Neutrophil (primary cell): ENCODE data around the gene ZNF804B.

Experiments used
- H3K27ac ChIP-seq: fragments of 200-600 bp; sonication (generic); 2 replicates; pipeline ENCODE4 v1.5.1; 2016; ENCODE audit warnings: mild to moderate bottlenecking, moderate library complexity
- H3K27me3 ChIP-seq: fragments of 200-600 bp; sonication (generic); 2 replicates; pipeline ENCODE4 v1.6.0; 2016; ENCODE audit warnings: mild to moderate bottlenecking
- H3K36me3 ChIP-seq: fragments of 200-600 bp; sonication (generic); 2 replicates; pipeline ENCODE4 v1.5.1; 2017
- H3K4me1 ChIP-seq, 2 experiments: fragments of 200-600 bp in 1 of 2; sonication (generic) in 1 of 2; 1 replicate in 1 of 2; 2 replicates in 1 of 2; pipeline versions ENCODE4 v1.5.1 to v1.6.1; 2013 to 2016; ENCODE audit warnings: low read depth in 1 of 2, low read length in 1 of 2, mild to moderate bottlenecking in 1 of 2, moderate library complexity in 1 of 2; ENCODE audit not compliant: control insufficient read depth in 1 of 2, insufficient read depth in 1 of 2
- H3K4me3 ChIP-seq, 2 experiments: fragments of 200-600 bp in 1 of 2; sonication (generic) in 1 of 2; 1 replicate in 1 of 2; 2 replicates in 1 of 2; pipeline ENCODE4 v1.5.1; 2013 to 2016; ENCODE audit warnings: low read depth in 1 of 2, low read length in 1 of 2, mild to moderate bottlenecking in 1 of 2, moderate library complexity in 1 of 2
- H3K9me3 ChIP-seq: fragments of 200-600 bp; sonication (generic); 2 replicates; pipeline ENCODE4 v1.5.1; 2016
- TF ChIP-seq, protein P1 (sequence below): fragments of 200-600 bp; sonication (generic); IDR thresholded peaks from 2 replicates; pipeline ENCODE4 v1.5.1; 2016; ENCODE audit warnings: antibody characterized with exemption

The ZNF804B gene

DNA sequence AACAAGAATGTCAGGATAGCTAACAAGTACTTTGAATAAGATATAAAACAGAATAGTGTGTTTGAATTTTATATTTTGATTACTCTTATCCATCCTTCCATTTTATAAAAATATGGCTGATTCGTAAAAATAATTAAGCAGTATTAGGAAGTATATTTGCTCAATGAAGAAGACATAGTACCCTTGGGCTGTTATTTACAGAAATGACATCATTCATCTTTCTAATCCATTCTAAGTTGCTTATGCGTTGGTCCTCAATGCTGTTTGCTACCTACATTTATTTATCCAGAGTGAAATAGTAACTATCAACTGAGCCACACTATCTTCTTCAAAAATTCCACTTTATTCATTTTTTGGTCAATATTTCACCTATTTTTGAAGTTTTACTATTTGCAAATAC is 2.1 kb upstream of the ZNF804B start:
- TF ChIP-seq, protein P1, sequence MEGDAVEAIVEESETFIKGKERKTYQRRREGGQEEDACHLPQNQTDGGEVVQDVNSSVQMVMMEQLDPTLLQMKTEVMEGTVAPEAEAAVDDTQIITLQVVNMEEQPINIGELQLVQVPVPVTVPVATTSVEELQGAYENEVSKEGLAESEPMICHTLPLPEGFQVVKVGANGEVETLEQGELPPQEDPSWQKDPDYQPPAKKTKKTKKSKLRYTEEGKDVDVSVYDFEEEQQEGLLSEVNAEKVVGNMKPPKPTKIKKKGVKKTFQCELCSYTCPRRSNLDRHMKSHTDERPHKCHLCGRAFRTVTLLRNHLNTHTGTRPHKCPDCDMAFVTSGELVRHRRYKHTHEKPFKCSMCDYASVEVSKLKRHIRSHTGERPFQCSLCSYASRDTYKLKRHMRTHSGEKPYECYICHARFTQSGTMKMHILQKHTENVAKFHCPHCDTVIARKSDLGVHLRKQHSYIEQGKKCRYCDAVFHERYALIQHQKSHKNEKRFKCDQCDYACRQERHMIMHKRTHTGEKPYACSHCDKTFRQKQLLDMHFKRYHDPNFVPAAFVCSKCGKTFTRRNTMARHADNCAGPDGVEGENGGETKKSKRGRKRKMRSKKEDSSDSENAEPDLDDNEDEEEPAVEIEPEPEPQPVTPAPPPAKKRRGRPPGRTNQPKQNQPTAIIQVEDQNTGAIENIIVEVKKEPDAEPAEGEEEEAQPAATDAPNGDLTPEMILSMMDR, result no peak
- H3K4me1 ChIP-seq, result no peaks in the 10 kb centered on the region
- no peak overlapping the region for H3K4me3 ChIP-seq
- H3K9me3 ChIP-seq, result no peaks in the 10 kb centered on the region
- H3K27ac ChIP-seq, result no peak overlapping the region
- peaks cover 69% of the 10 kb centered on the region for H3K27me3 ChIP-seq
- H3K36me3 ChIP-seq, result no peaks in the 10 kb centered on the region

GRCh38 chr7:88758381-88759229 is 895 bp upstream of the ZNF804B start:
- TF ChIP-seq, protein P1, result no peak
- Histone ChIP-seq H3K27ac (no peak overlapping the region), H3K4me1 (no peaks in the 10 kb centered on the region), H3K36me3 (no peaks in the 10 kb centered on the region), H3K27me3 (peaks cover 76% of the 10 kb centered on the region), H3K4me3 (no peak overlapping the region), H3K9me3 (no peaks in the 10 kb centered on the region)

DNA sequence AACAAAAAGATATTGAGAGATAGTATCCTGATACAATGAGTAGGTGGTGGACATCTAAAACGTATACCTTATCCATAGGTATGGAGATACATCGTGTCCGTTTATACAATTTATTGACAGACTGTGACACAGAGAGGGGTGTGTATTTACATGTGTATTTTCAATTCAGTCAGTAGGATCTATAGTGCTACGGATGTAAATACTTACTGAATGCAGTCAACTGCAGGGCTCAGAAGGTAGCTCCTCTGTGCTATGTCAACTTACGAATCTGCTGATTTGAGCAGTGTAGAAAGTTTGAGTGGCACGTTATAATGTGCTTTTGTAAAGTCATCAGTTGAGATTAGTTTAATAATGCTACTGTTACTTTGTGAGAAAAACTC is 626 bp downstream of the ZNF804B start:
- TF ChIP-seq, protein P1, result no peak
- Histone ChIP-seq H3K4me3 (no peak overlapping the region), H3K4me1 (no peaks in the 10 kb centered on the region), H3K36me3 (no peaks in the 10 kb centered on the region), H3K27ac (no peak overlapping the region), H3K27me3 (peaks cover 76% of the 10 kb centered on the region), H3K9me3 (no peaks in the 10 kb centered on the region)

DNA sequence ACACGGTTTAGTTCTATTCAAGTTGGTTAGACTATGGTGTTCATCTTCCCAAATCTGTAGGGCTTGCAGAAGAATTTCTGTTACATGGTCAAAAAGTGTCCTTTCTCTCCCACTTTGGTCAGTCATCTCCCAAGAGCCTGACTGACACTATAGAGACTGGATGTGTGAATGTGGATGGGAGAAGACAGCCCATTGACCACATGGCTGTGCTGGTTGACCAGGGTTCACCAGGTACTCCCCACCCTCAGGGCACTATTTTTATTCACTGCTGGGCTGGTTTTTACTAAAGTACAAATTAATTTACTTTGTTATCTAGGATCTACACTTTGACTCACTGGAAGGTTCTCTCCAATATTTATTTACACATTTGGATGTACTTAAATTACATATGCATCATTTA is 2.3 kb downstream of the ZNF804B start:
- H3K27me3 ChIP-seq, result peaks cover 63% of the 10 kb centered on the region
- TF ChIP-seq, protein P1, result no peak
- no peak overlapping the region for H3K4me3 ChIP-seq
- no peaks in the 10 kb centered on the region for H3K9me3 ChIP-seq
- H3K4me1 ChIP-seq, result no peaks in the 10 kb centered on the region
- H3K27ac ChIP-seq, result no peak overlapping the region
- H3K36me3 ChIP-seq, result no peaks in the 10 kb centered on the region

DNA sequence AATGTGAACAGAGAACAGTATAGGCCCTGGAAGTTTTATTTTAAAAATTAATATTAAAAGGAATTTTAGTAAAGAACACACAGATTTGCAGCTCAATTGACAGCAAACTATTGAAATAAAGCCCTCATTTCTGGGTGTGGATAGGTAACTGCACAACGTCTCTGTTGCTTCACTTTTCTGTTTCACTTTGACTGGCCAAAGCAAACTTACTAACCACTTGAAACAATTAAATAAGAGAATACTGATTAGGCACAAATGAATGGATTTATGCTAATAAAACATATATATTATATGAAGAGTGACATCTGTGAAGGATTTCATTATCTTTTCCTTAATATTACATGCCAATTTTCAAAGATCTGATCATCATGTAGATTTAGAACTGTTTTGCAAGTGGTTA is 11.9 kb downstream of the ZNF804B start:
- no peaks in the 10 kb centered on the region for H3K27me3 ChIP-seq
- no peaks in the 10 kb centered on the region for H3K4me1 ChIP-seq
- no peaks in the 10 kb centered on the region for H3K9me3 ChIP-seq
- H3K36me3 ChIP-seq, result no peaks in the 10 kb centered on the region
- TF ChIP-seq, protein P1, result no peak
- H3K4me3 ChIP-seq, result no peak overlapping the region
- H3K27ac ChIP-seq, result no peak overlapping the region
